ENCODE data around the gene CCDC17.

DNA sequence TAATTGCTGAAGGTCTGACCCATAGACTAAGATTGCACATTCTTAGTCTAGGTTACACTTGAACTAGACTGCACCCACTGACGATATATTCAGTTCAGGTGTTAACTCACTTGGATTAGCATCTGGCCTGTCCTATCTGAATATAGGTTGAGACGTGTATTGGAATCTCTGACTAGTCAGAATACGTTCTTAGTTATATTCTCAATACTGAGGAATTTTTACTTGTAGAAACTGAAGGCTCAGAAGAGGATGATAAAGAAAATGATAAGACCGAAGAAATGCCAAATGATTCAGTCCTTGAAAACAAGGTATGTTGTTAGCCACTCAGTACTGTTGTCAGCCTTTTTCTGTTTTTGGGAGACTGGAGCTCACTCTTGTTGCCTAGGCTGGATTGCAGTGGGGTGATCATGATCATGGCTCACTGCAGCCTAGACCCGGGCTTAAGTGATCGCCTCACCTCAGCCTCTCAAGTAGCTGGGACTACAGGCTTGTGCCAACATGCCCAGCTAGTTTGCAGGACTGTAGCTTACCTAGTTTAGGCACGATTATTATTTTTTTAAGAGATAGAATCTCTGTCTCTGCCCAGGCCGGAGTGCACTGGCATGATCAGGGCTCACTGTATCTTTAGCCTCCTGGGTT is 10.8 kb downstream of the CCDC17 start:
- TF ChIP-seq CHD2 (IDR thresholded peaks at IDR 0.05; ENCODE audit: low read length, partially characterized antibody) (no peak), SMC3 (IDR thresholded peaks at IDR 0.05) (no peak), BHLHE40 (IDR thresholded peaks at IDR 0.05; ENCODE audit: low read depth, low read length) (no peak), E2F6 (IDR thresholded peaks at IDR 0.05; ENCODE audit: borderline replicate concordance, low read depth) (no peak), ZC3H11A (IDR thresholded peaks at IDR 0.05) (no peak), POLR2A (IDR thresholded peaks at IDR 0.05; ENCODE audit: low read length) (no peak), CBX8 (IDR thresholded peaks at IDR 0.05) (no peak), CHD4 (IDR thresholded peaks at IDR 0.05; ENCODE audit: borderline replicate concordance) (no peak), JUN (IDR thresholded peaks at IDR 0.05) (no peak)
- TF ChIP-seq, protein P1, sequence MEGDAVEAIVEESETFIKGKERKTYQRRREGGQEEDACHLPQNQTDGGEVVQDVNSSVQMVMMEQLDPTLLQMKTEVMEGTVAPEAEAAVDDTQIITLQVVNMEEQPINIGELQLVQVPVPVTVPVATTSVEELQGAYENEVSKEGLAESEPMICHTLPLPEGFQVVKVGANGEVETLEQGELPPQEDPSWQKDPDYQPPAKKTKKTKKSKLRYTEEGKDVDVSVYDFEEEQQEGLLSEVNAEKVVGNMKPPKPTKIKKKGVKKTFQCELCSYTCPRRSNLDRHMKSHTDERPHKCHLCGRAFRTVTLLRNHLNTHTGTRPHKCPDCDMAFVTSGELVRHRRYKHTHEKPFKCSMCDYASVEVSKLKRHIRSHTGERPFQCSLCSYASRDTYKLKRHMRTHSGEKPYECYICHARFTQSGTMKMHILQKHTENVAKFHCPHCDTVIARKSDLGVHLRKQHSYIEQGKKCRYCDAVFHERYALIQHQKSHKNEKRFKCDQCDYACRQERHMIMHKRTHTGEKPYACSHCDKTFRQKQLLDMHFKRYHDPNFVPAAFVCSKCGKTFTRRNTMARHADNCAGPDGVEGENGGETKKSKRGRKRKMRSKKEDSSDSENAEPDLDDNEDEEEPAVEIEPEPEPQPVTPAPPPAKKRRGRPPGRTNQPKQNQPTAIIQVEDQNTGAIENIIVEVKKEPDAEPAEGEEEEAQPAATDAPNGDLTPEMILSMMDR (IDR thresholded peaks at IDR 0.05): no peak
- TF ChIP-seq, protein P2, sequence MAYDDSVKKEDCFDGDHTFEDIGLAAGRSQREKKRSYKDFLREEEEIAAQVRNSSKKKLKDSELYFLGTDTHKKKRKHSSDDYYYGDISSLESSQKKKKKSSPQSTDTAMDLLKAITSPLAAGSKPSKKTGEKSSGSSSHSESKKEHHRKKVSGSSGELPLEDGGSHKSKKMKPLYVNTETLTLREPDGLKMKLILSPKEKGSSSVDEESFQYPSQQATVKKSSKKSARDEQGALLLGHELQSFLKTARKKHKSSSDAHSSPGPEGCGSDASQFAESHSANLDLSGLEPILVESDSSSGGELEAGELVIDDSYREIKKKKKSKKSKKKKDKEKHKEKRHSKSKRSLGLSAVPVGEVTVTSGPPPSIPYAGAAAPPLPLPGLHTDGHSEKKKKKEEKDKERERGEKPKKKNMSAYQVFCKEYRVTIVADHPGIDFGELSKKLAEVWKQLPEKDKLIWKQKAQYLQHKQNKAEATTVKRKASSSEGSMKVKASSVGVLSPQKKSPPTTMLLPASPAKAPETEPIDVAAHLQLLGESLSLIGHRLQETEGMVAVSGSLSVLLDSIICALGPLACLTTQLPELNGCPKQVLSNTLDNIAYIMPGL (CRISPR knock-in tag; IDR thresholded peaks at IDR 0.05; ENCODE audit: borderline replicate concordance): no peak

Data from A549 (cell line).